ENCODE results near the gene PRPSAP1. TPM values are rescaled to one million over a fixed set of nuclear protein-coding genes. Genes with fewer than 3 reads are reported as not detected.

PRPSAP1 gene
- total RNA-seq, 2 experiments from 2014 or later, result 28.1 to 29.9 TPM

- ATAC-seq (no peak), DNase-seq (no peak)
- H3K27me3 Mint-ChIP-seq, result no peaks in the 10 kb centered on the region
- no peaks in the 10 kb centered on the region for H3K36me3 Mint-ChIP-seq (ENCODE audit: low read depth)
- TF ChIP-seq CTCF (IDR thresholded peaks at IDR 0.05), result no peak
- ChIA-PET POLR2A (interaction anchor here (1.2 kb wide), 1 partner anchor 17 kb away, joined by 4 read pairs; no protein-coding TSS in a partner anchor), CTCF (interaction anchor here (1.6 to 10.8 kb wide), 3 partner anchors 19 to 29 kb away, joined by 4 to 135 read pairs (median 73); partner anchors contain the start of gene PRPSAP1)
- H3K4me1 Mint-ChIP-seq (ENCODE audit: low read depth), result peaks cover 3% of the 10 kb centered on the region
- H3K4me3 Mint-ChIP-seq, result no peak overlapping the region
- intact Hi-C loops (cut with micrococcal nuclease), result no loop called here
- H3K9me3 Mint-ChIP-seq, result no peaks in the 10 kb centered on the region
- no peak overlapping the region for H3K27ac Mint-ChIP-seq
These were observed 25.5 kb upstream of the PRPSAP1 start for GRCh38 chr17:76379275-76379641.

- intact Hi-C loops (cut with micrococcal nuclease), result no loop called here
- Mint-ChIP-seq H3K4me1 (ENCODE audit: low read depth) (peaks cover 3% of the 10 kb centered on the region), H3K27ac (no peak overlapping the region), H3K9me3 (no peaks in the 10 kb centered on the region), H3K36me3 (ENCODE audit: low read depth) (no peaks in the 10 kb centered on the region), H3K4me3 (no peak overlapping the region), H3K27me3 (no peaks in the 10 kb centered on the region)
- ChIA-PET POLR2A (no interaction called here), CTCF (interaction anchor here (0.6 to 7.8 kb wide), 3 partner anchors 24 to 75 kb away, joined by 3 to 73 read pairs (median 4); partner anchors contain the start of gene PRPSAP1)
- DNase-seq, result no peak
- no peak for ATAC-seq
- TF ChIP-seq CTCF (IDR thresholded peaks at IDR 0.05), result no peak
These were observed 25.0 kb upstream of the PRPSAP1 start for GRCh38 chr17:76378548-76379274.

- Mint-ChIP-seq H3K36me3 (ENCODE audit: low read depth) (no peaks in the 10 kb centered on the region), H3K4me1 (ENCODE audit: low read depth) (peaks cover 4% of the 10 kb centered on the region), H3K9me3 (no peaks in the 10 kb centered on the region), H3K4me3 (no peak overlapping the region), H3K27me3 (no peaks in the 10 kb centered on the region), H3K27ac (no peak overlapping the region)
- intact Hi-C loops (cut with micrococcal nuclease), result no loop called here
- CTCF ChIA-PET, result interaction anchor here (1.2 to 2.1 kb wide), 2 partner anchors 9 to 21 kb away, joined by 5 to 10 read pairs; partner anchors contain the start of gene SPHK1
- ATAC-seq (no peak), DNase-seq (no peak)
- POLR2A ChIA-PET, result interaction anchor here (1.3 kb wide), 1 partner anchor 18 kb away, joined by 3 read pairs; no protein-coding TSS in a partner anchor
- no peak for TF ChIP-seq CTCF (IDR thresholded peaks at IDR 0.05)
These were observed 22.8 kb upstream of the PRPSAP1 start for GRCh38 chr17:76376318-76377133.

GRCh38 chr17:76371656-76372628, 18.2 kb upstream of the PRPSAP1 start:
- DNase-seq, result no peak
- ChIA-PET CTCF (no interaction called here), POLR2A (no interaction called here)
- Mint-ChIP-seq H3K9me3 (no peaks in the 10 kb centered on the region), H3K4me3 (no peak overlapping the region), H3K27ac (no peak overlapping the region), H3K4me1 (ENCODE audit: low read depth) (peaks cover 4% of the 10 kb centered on the region), H3K36me3 (ENCODE audit: low read depth) (no peaks in the 10 kb centered on the region), H3K27me3 (no peaks in the 10 kb centered on the region)
- peak; percentile 51 for ATAC-seq
- TF ChIP-seq CTCF (IDR thresholded peaks at IDR 0.05), result no peak
- intact Hi-C loops (cut with micrococcal nuclease), result no loop called here

Data from activated CD8-positive, alpha-beta T cell treated with anti-CD3 and anti-CD28 coated beads for 36 hours (primary cell).